HG02885 (cell line): ENCODE data around the gene UBE2R2.

Experiments used
- ATAC-seq: cut with Tn5 transposase; IDR thresholded peaks from one replicate; pipeline ENCODE4 v1.9.1; 2021; ENCODE audit warnings: mild to moderate bottlenecking; ENCODE audit not compliant: unreplicated experiment, poor library complexity

Gene UBE2R2

GRCh38 chr9:33921967-33922895 is 105.3 kb downstream of the UBE2R2 start:
- ATAC-seq, result no peak

- ATAC-seq, result no peak
Observed at GRCh38 chr9:33923079-33923478, 106.1 kb downstream of the UBE2R2 start.

- ATAC-seq, result no peak
Observed at GRCh38 chr9:33923998-33924701, 107.2 kb downstream of the UBE2R2 start.

- no peak for ATAC-seq
Observed at GRCh38 chr9:33924978-33925797, 108.2 kb downstream of the UBE2R2 start.

GRCh38 chr9:33926746-33927485 is 110.0 kb downstream of the UBE2R2 start:
- ATAC-seq, result no peak

- no peak for ATAC-seq
Observed at GRCh38 chr9:33927694-33928093, 110.7 kb downstream of the UBE2R2 start.

- ATAC-seq, result no peak
Observed at GRCh38 chr9:33931326-33931725, 114.4 kb downstream of the UBE2R2 start.

GRCh38 chr9:33932078-33932807 is 115.3 kb downstream of the UBE2R2 start:
- no peak for ATAC-seq

GRCh38 chr9:33934188-33934878 is 117.4 kb downstream of the UBE2R2 start:
- no peak for ATAC-seq

- ATAC-seq, result no peak
Observed at GRCh38 chr9:33939924-33940874, 123.2 kb downstream of the UBE2R2 start.

- ATAC-seq, result no peak
Observed at GRCh38 chr9:33942471-33943083, 125.6 kb downstream of the UBE2R2 start.

- ATAC-seq, result no peak
Observed at GRCh38 chr9:33943389-33943788, 126.4 kb downstream of the UBE2R2 start.

- no peak for ATAC-seq
Observed at GRCh38 chr9:33946779-33947535, 130.0 kb downstream of the UBE2R2 start.

- no peak for ATAC-seq
Observed at GRCh38 chr9:33950371-33950770, 133.4 kb downstream of the UBE2R2 start.

- ATAC-seq, result no peak
Observed at GRCh38 chr9:33952066-33952465, 135.1 kb downstream of the UBE2R2 start.

- ATAC-seq, result no peak
Observed at GRCh38 chr9:33956544-33956943, 139.6 kb downstream of the UBE2R2 start.

- no peak for ATAC-seq
Observed at GRCh38 chr9:33959725-33960124, 142.8 kb downstream of the UBE2R2 start.
